GM18951 (cell line): Measurements from ENCODE around the gene HK1.

ENCODE experiments used
- POLR2A ChIP-seq: IDR thresholded peaks from 4 replicates; pipeline ENCODE4 v1.6.1; 2011; ENCODE audit warnings: mild to moderate bottlenecking; ENCODE audit not compliant: insufficient read length, insufficient read depth; ENCODE audit errors: extremely low read depth
- in situ Hi-C: fragments of 300-500 bp; cut with MboI; formaldehyde crosslinking; loops from one replicate; pipeline ENCODE4 v1.12.0; 2022; ENCODE audit warnings: low sequenced_read_pairs, mixed read lengths, inconsistent platforms; ENCODE audit not compliant: unreplicated experiment

Gene HK1

DNA sequence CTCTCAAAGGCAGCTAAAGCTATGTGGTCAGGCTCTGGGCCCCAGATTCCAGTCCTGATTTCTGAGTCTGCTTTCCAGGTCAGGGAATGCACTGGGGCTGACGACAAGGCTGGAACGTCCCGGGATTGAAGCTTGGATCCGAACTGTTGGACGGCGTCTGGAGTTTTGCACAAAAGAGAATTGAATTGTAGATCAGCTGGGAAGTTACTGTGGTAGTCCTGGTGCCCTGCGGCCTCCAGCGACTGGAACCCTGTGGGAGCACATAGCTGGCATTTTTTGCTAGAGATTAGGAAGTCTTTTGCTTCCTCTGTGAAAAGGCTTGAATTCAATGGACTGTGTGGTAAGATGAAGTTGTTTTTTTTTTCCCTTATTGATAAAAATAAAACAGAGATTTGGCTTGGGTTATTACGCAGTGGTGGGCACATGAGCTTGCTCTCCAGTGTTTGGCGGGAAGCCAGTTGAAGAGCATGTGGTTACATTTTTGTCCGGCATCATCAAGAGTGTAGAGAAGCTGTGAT, at the start of gene HK1:
Gene HK1 (plus strand): TSS at position 51 of the 518 bp plus-strand sequence.
- in situ Hi-C loops: no loop called here
- no peak for TF ChIP-seq POLR2A

DNA sequence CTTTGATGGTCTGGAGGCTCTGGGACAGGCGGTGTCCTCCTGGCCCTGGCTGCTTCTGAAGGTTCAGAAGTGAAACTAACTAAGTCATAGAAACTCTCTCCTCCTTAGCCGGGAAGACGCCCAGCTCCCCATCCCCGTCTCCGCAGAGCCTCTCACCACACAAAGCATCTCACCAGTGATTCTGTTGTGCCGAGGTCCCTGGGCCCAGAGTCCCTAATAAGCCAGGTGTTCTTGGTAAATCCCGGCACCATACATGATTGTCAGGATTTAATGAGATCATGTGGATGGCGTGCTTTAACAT, 48.7 kb upstream of the HK1 start:
- in situ Hi-C loops: no loop called here
- no peak for TF ChIP-seq POLR2A

DNA sequence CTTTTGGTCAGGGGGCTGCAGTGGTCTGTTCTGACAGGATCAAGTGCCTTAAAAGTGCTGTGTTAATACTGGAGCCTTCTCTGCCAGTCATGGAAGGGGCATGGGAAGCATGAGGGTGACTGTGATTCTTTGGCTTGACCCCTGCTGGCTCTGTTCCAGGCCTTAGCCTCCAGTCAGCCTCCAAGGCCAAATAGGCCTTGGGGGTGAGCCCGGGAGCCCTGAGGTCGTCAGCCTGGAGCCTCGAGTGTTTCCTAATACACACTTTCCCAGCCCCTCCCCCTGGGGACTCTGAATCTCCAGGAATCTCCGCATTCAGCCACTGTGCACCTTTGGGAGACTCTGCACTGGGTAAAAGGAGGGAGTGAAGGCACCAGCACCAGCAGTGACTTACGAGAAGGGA, 48.2 kb upstream of the HK1 start:
- no peak for TF ChIP-seq POLR2A
- in situ Hi-C loops: no loop called here

DNA sequence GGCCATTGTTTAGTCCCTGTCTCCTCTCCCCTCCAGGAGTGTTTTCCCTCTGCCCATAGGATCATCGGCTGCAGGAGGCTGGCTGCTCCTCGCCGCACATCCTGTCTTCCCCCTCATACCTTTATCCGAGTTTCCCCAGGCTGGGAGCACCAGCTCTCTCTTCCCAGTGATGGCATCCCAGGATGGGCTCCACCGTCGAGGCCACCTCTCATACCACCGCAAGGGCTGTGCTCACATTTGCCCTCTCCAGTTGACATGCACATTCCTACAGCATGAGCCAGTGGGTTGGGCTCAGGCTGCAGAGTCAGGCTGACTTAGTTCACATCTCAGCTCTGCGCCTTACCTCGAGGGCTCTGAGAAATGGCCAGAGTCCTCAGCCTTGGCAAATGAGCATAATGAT, 46.0 kb upstream of the HK1 start:
- in situ Hi-C loops: no loop called here
- no peak for TF ChIP-seq POLR2A

DNA sequence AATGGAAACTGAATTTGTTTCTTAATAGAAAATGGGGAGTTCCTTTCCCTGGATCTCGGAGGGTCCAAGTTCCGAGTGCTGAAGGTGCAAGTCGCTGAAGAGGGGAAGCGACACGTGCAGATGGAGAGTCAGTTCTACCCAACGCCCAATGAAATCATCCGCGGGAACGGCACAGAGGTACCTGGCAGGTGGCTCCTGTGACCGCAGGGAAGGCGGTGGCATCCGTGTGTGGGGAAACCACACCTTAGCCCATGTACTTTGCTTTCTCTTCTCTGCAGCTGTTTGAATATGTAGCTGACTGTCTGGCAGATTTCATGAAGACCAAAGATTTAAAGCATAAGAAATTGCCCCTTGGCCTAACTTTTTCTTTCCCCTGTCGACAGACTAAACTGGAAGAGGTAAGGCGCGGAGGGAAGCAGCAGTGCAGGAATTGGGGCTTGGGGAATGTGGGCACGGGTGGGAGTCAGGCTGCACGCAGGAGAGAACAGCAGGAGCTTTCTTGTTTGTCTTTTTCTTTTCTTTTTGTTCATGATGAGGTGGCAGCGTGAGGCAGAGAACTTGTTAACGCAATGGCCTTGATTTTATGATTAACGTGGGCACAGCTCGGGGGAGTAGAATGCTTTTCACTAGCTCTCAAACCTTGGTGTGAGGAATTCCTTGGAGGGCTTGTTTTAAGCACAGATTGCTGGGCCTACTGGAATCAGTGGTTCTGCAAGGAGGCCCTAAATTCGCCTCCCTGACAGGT, 45.4 kb upstream of the HK1 start:
- in situ Hi-C loops: no loop called here
- no peak for TF ChIP-seq POLR2A

DNA sequence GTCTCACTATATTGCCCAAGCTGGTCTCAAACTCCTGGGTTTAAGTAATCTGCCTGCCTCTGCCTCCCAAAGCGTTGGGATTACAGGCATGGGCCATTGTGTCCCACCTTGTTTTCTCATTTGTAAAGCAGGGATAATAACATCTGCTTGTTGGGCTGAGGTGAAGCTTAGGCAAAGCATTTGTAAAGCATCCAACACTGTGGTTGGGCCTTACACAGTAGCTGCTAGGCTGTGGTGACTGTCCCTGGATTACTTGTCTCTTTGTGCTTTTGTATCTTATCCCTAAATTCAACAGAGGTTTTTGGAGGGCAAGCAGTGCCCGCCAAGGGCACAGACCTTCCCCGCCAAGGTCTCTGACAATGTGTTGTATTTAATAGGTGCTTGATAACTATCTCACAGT, 43.8 kb upstream of the HK1 start:
- in situ Hi-C loops: no loop called here
- TF ChIP-seq POLR2A: no peak

DNA sequence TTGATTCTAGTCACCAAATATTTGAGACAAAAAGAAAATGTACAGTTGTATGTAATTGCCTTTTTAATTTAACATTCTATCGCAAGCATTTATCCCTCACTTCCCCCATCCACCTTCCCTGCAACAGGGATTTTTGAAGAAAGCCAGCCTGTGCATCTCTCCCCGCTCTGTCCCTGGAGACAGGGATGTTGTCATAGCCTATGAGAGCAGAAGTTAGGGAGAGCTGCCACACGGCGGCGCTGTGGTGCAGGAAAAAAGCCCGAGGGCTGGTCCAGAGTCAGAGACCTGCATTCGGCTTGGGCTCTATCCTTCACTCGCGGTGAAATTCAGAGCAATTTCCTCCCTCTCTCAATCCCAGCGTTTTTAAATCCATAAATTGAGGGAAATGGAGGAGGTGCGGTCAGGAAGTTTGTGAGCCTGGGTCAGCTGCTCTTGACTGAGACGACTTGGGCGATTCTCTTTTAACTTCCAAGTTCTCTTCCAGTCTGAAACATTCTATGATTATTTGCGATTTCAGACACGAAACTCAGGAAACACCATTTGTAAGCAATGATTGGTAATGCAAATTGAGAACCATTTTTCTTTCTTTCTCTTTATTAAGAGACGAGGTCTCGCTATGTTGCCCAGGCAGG, 40.7 kb upstream of the HK1 start:
- in situ Hi-C loops: no loop called here
- TF ChIP-seq POLR2A: no peak

DNA sequence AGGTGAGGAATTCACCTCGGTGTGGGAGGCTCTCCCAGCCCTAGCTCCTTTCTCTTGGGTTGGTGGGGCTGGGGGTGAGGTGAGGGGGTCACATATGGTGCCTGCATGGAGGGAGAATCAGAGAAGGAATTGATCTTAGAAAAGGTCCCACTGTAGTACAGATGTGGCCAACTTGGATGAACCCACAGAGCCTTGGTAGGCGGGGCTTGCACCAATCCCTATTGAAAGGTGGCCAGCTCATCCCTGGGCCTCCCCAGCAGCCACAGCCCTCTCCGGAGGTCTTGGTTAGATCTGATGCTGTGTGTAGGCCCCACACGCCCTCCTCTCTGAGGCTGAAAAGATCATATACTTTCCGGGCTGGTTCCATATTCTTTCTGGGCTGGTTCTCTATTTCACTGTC, 39.2 kb upstream of the HK1 start:
- TF ChIP-seq POLR2A: no peak
- in situ Hi-C loops: no loop called here

DNA sequence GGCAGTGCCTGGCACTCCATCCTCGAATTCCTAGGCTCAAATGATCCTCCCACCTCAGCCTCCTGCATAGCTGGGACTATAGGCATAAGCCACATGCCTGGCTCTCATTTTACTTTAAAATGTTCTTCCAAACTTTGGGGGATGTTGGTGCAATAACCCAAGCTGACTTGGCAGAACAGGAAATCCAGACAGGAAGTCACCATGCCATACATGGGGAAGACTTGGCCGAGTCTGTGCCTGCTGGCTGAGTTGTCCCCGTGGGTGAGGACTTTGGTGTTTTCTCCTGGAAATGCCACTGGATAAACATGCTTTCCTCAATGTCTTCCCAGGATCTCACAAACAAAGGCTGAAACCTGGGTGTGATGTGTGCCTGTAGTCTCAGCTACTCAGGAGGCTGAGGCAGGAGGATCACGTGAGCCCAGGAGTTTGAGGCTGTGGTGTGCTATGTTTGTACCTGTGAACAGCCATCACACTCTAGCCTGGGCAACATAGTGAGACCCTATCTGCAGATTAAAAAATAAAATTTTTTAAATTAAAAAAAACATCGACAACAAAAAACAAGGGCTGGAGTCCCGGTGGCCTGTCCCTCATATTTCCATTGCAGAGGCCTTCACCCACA, 38.4 kb upstream of the HK1 start:
- TF ChIP-seq POLR2A: no peak
- in situ Hi-C loops: no loop called here

DNA sequence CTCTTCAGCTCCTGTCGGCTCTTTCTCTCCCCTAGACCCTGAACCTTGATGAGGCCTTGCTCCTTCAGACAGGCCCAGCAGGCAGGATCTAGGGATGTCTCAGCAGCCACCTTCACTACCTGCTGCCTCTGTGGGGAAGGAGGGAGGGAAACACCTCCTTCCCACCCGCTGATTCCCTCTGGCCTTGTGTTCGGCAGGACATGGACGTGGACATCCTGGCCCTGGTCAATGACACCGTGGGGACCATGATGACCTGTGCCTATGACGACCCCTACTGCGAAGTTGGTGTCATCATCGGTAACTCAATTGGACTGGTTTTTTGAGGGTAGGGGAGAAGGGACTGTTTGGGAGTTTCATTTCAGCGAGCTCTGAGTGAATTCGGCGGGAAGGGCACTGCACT, 37.8 kb upstream of the HK1 start:
- in situ Hi-C loops: no loop called here
- TF ChIP-seq POLR2A: no peak

DNA sequence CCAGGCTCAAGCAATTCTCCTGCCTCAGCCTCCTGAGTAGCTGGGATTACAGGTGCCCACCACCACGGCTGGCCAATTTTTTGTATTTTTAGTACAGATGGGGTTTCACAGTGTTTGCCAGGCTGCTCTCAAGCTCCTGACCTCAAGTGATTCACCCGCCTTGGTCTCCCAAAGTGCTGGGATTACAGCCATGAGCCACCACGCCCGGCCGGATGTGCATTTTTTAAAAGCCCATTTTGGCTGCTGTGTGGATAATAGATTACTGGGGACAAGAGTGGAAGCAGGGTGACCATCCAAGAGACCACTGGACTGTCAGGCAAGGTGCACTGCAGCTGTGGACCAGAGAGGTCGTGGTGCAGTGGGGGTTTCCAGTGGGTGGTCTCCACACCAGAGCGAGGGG, 36.7 kb upstream of the HK1 start:
- TF ChIP-seq POLR2A: no peak
- in situ Hi-C loops: no loop called here

DNA sequence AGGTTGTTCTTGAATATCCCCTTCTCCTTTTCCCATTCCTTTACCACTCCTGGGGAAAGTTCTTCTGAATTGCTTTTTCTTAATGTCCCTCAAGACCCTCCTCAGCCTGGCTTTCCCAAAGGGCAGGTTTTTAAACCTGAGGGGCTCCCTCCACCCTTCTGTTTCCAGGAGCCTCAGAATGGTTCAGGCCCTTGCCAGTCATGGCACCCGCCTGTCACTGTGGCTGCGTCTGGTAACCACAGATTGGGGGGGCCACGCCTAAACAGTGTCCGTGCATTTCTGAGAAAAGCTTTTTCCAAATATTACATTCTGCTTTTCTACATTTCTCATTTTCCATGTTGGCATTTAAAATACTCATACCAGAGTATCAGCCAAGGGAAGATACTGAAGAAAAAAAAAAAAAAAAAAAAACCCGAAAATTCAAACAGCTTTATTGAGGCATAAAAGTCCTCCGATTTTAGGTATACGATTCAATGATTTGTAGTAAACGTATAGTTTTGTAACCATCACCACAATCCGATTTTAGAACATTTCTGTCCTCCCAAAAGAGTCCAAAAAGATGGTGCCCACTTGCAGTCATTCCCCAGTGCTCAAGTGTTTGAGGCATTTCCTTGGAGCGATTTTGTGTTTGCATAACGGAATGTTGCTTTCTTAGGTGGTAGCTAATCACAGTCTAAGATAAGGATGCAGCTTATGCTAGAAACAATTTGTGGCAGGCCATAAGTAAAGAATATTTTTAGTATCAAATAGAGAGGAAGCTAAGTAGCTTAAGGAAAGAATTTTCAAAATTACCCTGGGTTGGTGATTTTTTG, 36.0 kb upstream of the HK1 start:
- in situ Hi-C loops: no loop called here
- no peak for TF ChIP-seq POLR2A

DNA sequence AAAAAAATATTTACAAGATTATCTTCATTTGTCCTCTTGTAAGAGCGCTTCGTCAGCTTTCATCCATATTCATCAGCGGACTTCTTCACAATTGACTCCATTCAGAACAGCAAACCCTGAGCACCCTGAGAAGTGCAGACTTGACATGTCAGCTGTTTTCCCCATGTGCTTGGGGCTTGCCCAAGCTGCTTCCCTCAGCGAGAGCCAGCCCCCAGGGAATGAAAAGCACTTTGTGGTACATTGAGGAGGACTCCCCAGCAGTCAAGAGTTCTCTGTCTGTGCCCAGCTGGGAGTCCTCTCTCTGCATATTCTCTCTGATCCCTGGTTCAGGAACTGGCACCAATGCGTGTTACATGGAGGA, 35.5 kb upstream of the HK1 start:
- in situ Hi-C loops: no loop called here
- TF ChIP-seq POLR2A: no peak
